Cardiac muscle cell (in vitro differentiated cells and primary cell): Measurements from ENCODE around the gene PXMP2. TPM values are rescaled to one million over a fixed set of nuclear protein-coding genes. Genes with fewer than 3 reads are reported as not detected.
A peak's percentile ranks its signal among the peaks of the same experiment; 100 is the strongest.

Experiments used
- DNase-seq, 2 donors: peaks; one replicate each; pipeline versions ENCODE4 v3.0.0 to v3.0.0-alpha.2; 2010 to 2017; ENCODE audit warnings: low read depth in 1 of 2, low spot score in 1 of 2
- H3K27ac ChIP-seq: fragments of 200-600 bp; sonication (generic); 2 replicates; pipeline ENCODE4 v1.5.1; 2016
- H3K27me3 ChIP-seq: fragments of 200-600 bp; sonication (generic); 2 replicates; pipeline ENCODE4 v1.6.0; 2016; ENCODE audit warnings: control low read depth
- H3K36me3 ChIP-seq: fragments of 200-600 bp; sonication (generic); 2 replicates; pipeline ENCODE4 v1.5.1; 2016; ENCODE audit warnings: control low read depth
- H3K4me1 ChIP-seq: fragments of 200-600 bp; sonication (generic); 2 replicates; pipeline ENCODE4 v1.8.1; 2017; ENCODE audit warnings: low read depth, mild to moderate bottlenecking, mixed run types
- H3K4me3 ChIP-seq: fragments of 200-600 bp; sonication (generic); 2 replicates; pipeline ENCODE4 v1.5.1; 2016; ENCODE audit warnings: mild to moderate bottlenecking
- H3K9me3 ChIP-seq: fragments of 200-600 bp; sonication (generic); 2 replicates; pipeline ENCODE4 v1.5.1; 2017; ENCODE audit warnings: low read depth, mild to moderate bottlenecking, control low read depth
- CTCF ChIP-seq: IDR thresholded peaks from 2 replicates; pipeline ENCODE4 v1.5.1; 2012; ENCODE audit warnings: low read depth, mild to moderate bottlenecking, low read length
- polyA plus RNA-seq: library from polyadenylated mRNA; unstranded; fragments of >200 nt; fragmentation: Nextera tagmentation; extraction: Ambion mirVana; gene quantifications from 2 replicates; pipeline ENCODE4 v1.2.1, GENCODE V29; 2016
- total RNA-seq: library from RNA; depleted of rRNA; stranded (reverse); fragments of >200 nt; gene quantifications from 2 replicates; pipeline ENCODE4 v1.2.3, GENCODE V29; 2016

The PXMP2 gene
- total RNA-seq (41.6 and 87.8 TPM in 2 replicates), polyA plus RNA-seq (70.1 and 111 TPM in 2 replicates)

- Histone ChIP-seq H3K36me3 (no peaks in the 10 kb centered on the region), H3K27me3 (peaks cover 8% of the 10 kb centered on the region), H3K4me1 (peaks cover 7% of the 10 kb centered on the region), H3K27ac (peak within 1 kb of the TSS; percentile 76), H3K4me3 (peak within 1 kb of the TSS; percentile 77), H3K9me3 (no peaks in the 10 kb centered on the region)
- no peak for TF ChIP-seq CTCF
- DNase-seq, result peak; percentile 98
These were observed at the start of gene PXMP2, which contains the start of gene POLE for GRCh38 chr12:132687211-132688164. Gene PXMP2 (plus strand): TSS chr12:132687587. CDS start chr12:132687671, 84 bp downstream. Gene POLE (minus strand): TSS chr12:132687342. CDS start chr12:132687315, 27 bp downstream.

DNA sequence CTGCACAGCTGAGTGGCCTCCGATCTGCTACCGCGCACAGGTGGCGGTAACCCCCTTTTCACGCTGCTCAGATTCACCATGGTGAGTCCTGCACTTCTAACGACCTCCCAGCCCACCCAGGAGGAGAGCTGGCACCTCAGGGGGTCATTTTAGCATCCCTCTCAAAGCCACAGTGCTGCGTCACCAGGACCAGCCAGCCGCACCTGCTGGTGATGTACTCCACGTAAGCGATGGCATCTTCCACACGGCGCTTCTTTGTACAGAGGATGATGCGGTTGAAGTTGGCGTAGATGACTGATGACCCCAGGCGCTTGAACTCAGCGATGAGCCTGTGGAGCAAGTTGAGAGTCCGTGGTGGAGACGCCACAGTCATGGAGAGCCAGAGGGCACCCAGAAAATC is 49.6 kb upstream of the PXMP2 start:
- no peaks in the 10 kb centered on the region for H3K4me1 ChIP-seq
- H3K36me3 ChIP-seq, result peaks cover 24% of the 10 kb centered on the region

DNA sequence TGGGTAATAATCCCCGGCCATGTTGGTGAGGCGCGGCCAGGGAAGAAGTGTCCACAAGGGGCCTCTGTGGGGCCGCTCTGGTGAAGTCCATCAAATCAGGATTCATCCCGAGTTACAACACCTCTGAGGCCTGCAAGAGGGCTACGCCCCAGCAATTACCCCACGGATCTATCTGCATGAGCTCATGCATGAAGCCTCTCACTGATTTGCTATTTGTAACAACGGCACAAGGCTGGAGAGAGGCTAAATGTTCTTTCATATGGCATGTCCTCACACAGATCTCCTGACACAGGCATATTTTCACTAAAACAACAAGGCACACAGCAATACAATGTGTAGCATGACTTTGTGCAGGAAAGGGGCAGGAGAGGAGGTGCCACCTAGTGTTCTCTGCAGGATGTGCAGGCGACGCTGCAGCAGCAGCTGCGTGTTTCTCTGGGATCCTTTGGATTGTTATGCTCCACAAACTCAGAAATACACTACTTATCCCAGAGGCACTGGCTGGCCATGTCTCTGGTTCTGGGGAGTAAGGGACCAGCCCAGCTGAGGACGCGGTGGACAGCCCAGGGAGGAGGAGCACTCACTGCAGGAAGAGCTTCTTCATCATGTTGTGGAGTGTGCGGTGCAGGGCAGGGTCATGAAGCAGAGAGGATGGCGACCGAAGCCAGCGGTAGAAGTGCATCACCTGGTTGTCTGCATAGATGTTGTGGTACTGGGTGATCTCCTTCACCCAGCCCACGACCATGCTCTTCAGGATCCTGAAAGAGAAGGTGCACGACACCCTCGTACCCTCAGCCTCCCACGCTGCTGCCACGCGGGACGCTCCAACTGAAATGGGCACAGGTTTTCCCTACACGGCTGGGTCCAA is 48.6 kb upstream of the PXMP2 start:
- H3K4me1 ChIP-seq, result no peaks in the 10 kb centered on the region
- peak; percentile 23 to 74 for DNase-seq
- no peaks in the 10 kb centered on the region for H3K27me3 ChIP-seq
- H3K27ac ChIP-seq, result no peak overlapping the region
- peaks cover 19% of the 10 kb centered on the region for H3K36me3 ChIP-seq
- no peak overlapping the region for H3K4me3 ChIP-seq
- peak; percentile 91 for TF ChIP-seq CTCF
- no peaks in the 10 kb centered on the region for H3K9me3 ChIP-seq

More for the DNA sequence above, 49.6 kb upstream of the PXMP2 start:
- Histone ChIP-seq H3K4me3 (no peak overlapping the region), H3K9me3 (no peaks in the 10 kb centered on the region), H3K27ac (no peak overlapping the region), H3K27me3 (no peaks in the 10 kb centered on the region)
- TF ChIP-seq CTCF, result no peak
- DNase-seq, result no peak

GRCh38 chr12:132639956-132640520 is 47.3 kb upstream of the PXMP2 start:
- Histone ChIP-seq H3K4me1 (no peaks in the 10 kb centered on the region), H3K9me3 (no peaks in the 10 kb centered on the region), H3K27ac (no peak overlapping the region), H3K4me3 (no peak overlapping the region), H3K27me3 (no peaks in the 10 kb centered on the region), H3K36me3 (peaks cover 19% of the 10 kb centered on the region)
- no peak for DNase-seq
- TF ChIP-seq CTCF, result no peak

- Histone ChIP-seq H3K4me1 (no peaks in the 10 kb centered on the region), H3K27me3 (no peaks in the 10 kb centered on the region), H3K9me3 (no peaks in the 10 kb centered on the region), H3K36me3 (peaks cover 17% of the 10 kb centered on the region), H3K4me3 (no peak overlapping the region), H3K27ac (no peak overlapping the region)
- no peak for TF ChIP-seq CTCF
- no peak for DNase-seq
These were observed 46.5 kb upstream of the PXMP2 start for GRCh38 chr12:132640936-132641335.
